Subcutaneous abdominal adipose tissue (tissue), 5 donors: Measurements from ENCODE around the gene ATF3.

Experiments
- H3K27ac ChIP-seq: one replicate; pipeline ENCODE4 v1.7.0; 2013; ENCODE audit warnings: low read depth, mild to moderate bottlenecking, inconsistent platforms, low read length, moderate library complexity
- H3K27me3 ChIP-seq, 5 donors: one replicate each; pipeline ENCODE4 v1.7.0; 2013; ENCODE audit warnings: low read length in 5 of 5, inconsistent platforms in 1 of 5; ENCODE audit not compliant: control insufficient read depth in 5 of 5, insufficient read depth in 4 of 5
- H3K36me3 ChIP-seq, 5 donors: one replicate each; pipeline ENCODE4 v1.7.0; 2013; ENCODE audit warnings: low read length in 5 of 5; ENCODE audit not compliant: control insufficient read depth in 5 of 5, insufficient read depth in 5 of 5
- H3K4me1 ChIP-seq, 5 donors: one replicate each; pipeline ENCODE4 v1.7.0; 2013; ENCODE audit warnings: low read length in 5 of 5, mild to moderate bottlenecking in 3 of 5, moderate library complexity in 1 of 5; ENCODE audit not compliant: control insufficient read depth in 5 of 5, insufficient read depth in 5 of 5
- H3K4me3 ChIP-seq, 5 donors: one replicate each; pipeline ENCODE4 v1.7.0; 2013; ENCODE audit warnings: low read length in 5 of 5, low read depth in 1 of 5
- H3K9ac ChIP-seq, 5 donors: one replicate each; pipeline ENCODE4 v1.7.0; 2013; ENCODE audit warnings: low read length in 5 of 5, mild to moderate bottlenecking in 4 of 5, moderate library complexity in 3 of 5
- H3K9me3 ChIP-seq, 5 donors: one replicate each; pipeline ENCODE4 v1.7.0; 2013; ENCODE audit warnings: low read length in 5 of 5; ENCODE audit not compliant: control insufficient read depth in 5 of 5
- donor health status: healthy.
- donor health status: healthy.
- donor health status: healthy.
- donor health status: healthy.
- donor health status: healthy.

Gene ATF3

GRCh38 chr1:212618466-212619210 lies 10.1 kb downstream of the ATF3 start:
- Histone ChIP-seq H3K27ac (no peak overlapping the region), H3K4me1 (peaks cover 0 to 7% (median 0%) of the 10 kb centered on the region in 5 donors), H3K27me3 (no peaks in the 10 kb centered on the region), H3K36me3 (peaks cover 7 to 61% (median 58%) of the 10 kb centered on the region in 5 donors), H3K4me3 (no peak overlapping the region), H3K9ac (no peak overlapping the region), H3K9me3 (no peaks in the 10 kb centered on the region)

GRCh38 chr1:212620293-212620692 lies 11.7 kb downstream of the ATF3 start:
- peaks cover 0 to 4% (median 0%) of the 10 kb centered on the region in 5 donors for H3K27me3 ChIP-seq
- no peaks in the 10 kb centered on the region for H3K9me3 ChIP-seq
- H3K4me1 ChIP-seq: peaks cover 0 to 7% (median 0%) of the 10 kb centered on the region in 5 donors
- H3K9ac ChIP-seq: no peak overlapping the region
- H3K27ac ChIP-seq: no peak overlapping the region
- peaks cover 7 to 53% (median 49%) of the 10 kb centered on the region in 5 donors for H3K36me3 ChIP-seq
- H3K4me3 ChIP-seq: no peak overlapping the region

GRCh38 chr1:212621043-212621948 lies 12.7 kb downstream of the ATF3 start:
- H3K9me3 ChIP-seq: no peaks in the 10 kb centered on the region
- H3K9ac ChIP-seq: no peak overlapping the region
- no peak overlapping the region for H3K4me3 ChIP-seq
- H3K27ac ChIP-seq: no peak overlapping the region
- H3K27me3 ChIP-seq: peaks cover 0 to 8% (median 3%) of the 10 kb centered on the region in 5 donors
- peaks cover 7 to 43% (median 41%) of the 10 kb centered on the region in 5 donors for H3K36me3 ChIP-seq
- H3K4me1 ChIP-seq: peaks cover 0 to 7% (median 0%) of the 10 kb centered on the region in 5 donors

GRCh38 chr1:212621949-212622305 lies 13.4 kb downstream of the ATF3 start:
- Histone ChIP-seq H3K4me1 (peaks cover 0 to 7% (median 0%) of the 10 kb centered on the region in 5 donors), H3K27ac (no peak overlapping the region), H3K27me3 (peaks cover 0 to 8% (median 3%) of the 10 kb centered on the region in 5 donors), H3K9ac (no peak overlapping the region), H3K9me3 (no peaks in the 10 kb centered on the region), H3K36me3 (peaks cover 7 to 37% (median 36%) of the 10 kb centered on the region in 5 donors), H3K4me3 (no peak overlapping the region)

GRCh38 chr1:212622467-212622866 lies 13.9 kb downstream of the ATF3 start:
- Histone ChIP-seq H3K9me3 (no peaks in the 10 kb centered on the region), H3K27ac (no peak overlapping the region), H3K36me3 (peaks cover 7 to 32% (median 31%) of the 10 kb centered on the region in 5 donors), H3K4me1 (peaks cover 0 to 7% (median 0%) of the 10 kb centered on the region in 5 donors), H3K9ac (no peak overlapping the region), H3K4me3 (no peak overlapping the region), H3K27me3 (peaks cover 0 to 8% (median 3%) of the 10 kb centered on the region in 5 donors)

- no peak overlapping the region for H3K9ac ChIP-seq
- H3K9me3 ChIP-seq: no peaks in the 10 kb centered on the region
- H3K36me3 ChIP-seq: peaks cover 3 to 30% (median 26%) of the 10 kb centered on the region in 5 donors
- H3K4me1 ChIP-seq: peaks cover 0 to 7% (median 0%) of the 10 kb centered on the region in 5 donors
- no peak overlapping the region for H3K27ac ChIP-seq
- peaks cover 0 to 8% (median 3%) of the 10 kb centered on the region in 5 donors for H3K27me3 ChIP-seq
- H3K4me3 ChIP-seq: no peak overlapping the region
Observed at GRCh38 chr1:212622906-212623305, 14.3 kb downstream of the ATF3 start.

GRCh38 chr1:212623603-212624002 lies 15.0 kb downstream of the ATF3 start:
- no peak overlapping the region for H3K27ac ChIP-seq
- H3K27me3 ChIP-seq: peaks cover 0 to 8% (median 3%) of the 10 kb centered on the region in 5 donors

GRCh38 chr1:212624976-212625501 lies 16.5 kb downstream of the ATF3 start:
- Histone ChIP-seq H3K9me3 (no peaks in the 10 kb centered on the region), H3K9ac (no peak overlapping the region), H3K27me3 (peaks cover 0 to 8% (median 3%) of the 10 kb centered on the region in 5 donors), H3K4me3 (no peak overlapping the region), H3K36me3 (peaks cover 0 to 8% (median 5%) of the 10 kb centered on the region in 5 donors), H3K4me1 (peaks cover 0 to 12% (median 0%) of the 10 kb centered on the region in 5 donors), H3K27ac (no peak overlapping the region)

More at GRCh38 chr1:212623603-212624002, 15.0 kb downstream of the ATF3 start:
- no peaks in the 10 kb centered on the region for H3K9me3 ChIP-seq
- H3K4me3 ChIP-seq: no peak overlapping the region
- peaks cover 0 to 23% (median 19%) of the 10 kb centered on the region in 5 donors for H3K36me3 ChIP-seq
- H3K4me1 ChIP-seq: peaks cover 0 to 7% (median 0%) of the 10 kb centered on the region in 5 donors
- H3K9ac ChIP-seq: no peak overlapping the region

- Histone ChIP-seq H3K27ac (no peak overlapping the region), H3K9ac (no peak overlapping the region), H3K9me3 (no peaks in the 10 kb centered on the region), H3K27me3 (peaks cover 0 to 8% (median 3%) of the 10 kb centered on the region in 5 donors), H3K36me3 (peaks cover 0 to 1% (median 0%) of the 10 kb centered on the region in 5 donors), H3K4me3 (no peak overlapping the region), H3K4me1 (peaks cover 0 to 16% (median 0%) of the 10 kb centered on the region in 5 donors)
Observed at GRCh38 chr1:212625781-212626450, 17.4 kb downstream of the ATF3 start.
